Fibroblast of lung (primary cell): ENCODE measurements around the gene AMOTL1.
A peak's percentile ranks its signal among the peaks of the same experiment; 100 is the strongest.

ENCODE experiments used
- EZH2 ChIP-seq: IDR thresholded peaks from 2 replicates; pipeline ENCODE4 v1.5.1; 2012; ENCODE audit warnings: low read length, control low read depth, mild to moderate bottlenecking; ENCODE audit errors: missing control alignments
- TF ChIP-seq, protein P1 (sequence below), 2 donors: IDR thresholded peaks in 1 of 2; conservative IDR thresholded peaks in 1 of 2; 1 replicate in 1 of 2; 2 replicates in 1 of 2; pipeline ENCODE4 v1.5.1; 2011 to 2012; ENCODE audit warnings: low read length in 2 of 2, control low read depth in 1 of 2, inconsistent platforms in 1 of 2, low read depth in 1 of 2, mild to moderate bottlenecking in 1 of 2

GRCh38 chr11:94741022-94741679, 27.0 kb upstream of the AMOTL1 start:
- no peak for TF ChIP-seq EZH2
- TF ChIP-seq, protein P1, sequence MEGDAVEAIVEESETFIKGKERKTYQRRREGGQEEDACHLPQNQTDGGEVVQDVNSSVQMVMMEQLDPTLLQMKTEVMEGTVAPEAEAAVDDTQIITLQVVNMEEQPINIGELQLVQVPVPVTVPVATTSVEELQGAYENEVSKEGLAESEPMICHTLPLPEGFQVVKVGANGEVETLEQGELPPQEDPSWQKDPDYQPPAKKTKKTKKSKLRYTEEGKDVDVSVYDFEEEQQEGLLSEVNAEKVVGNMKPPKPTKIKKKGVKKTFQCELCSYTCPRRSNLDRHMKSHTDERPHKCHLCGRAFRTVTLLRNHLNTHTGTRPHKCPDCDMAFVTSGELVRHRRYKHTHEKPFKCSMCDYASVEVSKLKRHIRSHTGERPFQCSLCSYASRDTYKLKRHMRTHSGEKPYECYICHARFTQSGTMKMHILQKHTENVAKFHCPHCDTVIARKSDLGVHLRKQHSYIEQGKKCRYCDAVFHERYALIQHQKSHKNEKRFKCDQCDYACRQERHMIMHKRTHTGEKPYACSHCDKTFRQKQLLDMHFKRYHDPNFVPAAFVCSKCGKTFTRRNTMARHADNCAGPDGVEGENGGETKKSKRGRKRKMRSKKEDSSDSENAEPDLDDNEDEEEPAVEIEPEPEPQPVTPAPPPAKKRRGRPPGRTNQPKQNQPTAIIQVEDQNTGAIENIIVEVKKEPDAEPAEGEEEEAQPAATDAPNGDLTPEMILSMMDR (conservative IDR thresholded peaks at IDR 0.05 in 1 of 2, IDR thresholded peaks at IDR 0.05 in 1 of 2; ENCODE audit: low read depth in 1 of 2, low read length in 2 of 2) = peak; percentile 37 to 61
